K562 (cell line): ENCODE measurements around the gene UGT2A3. TPM values are rescaled to one million over a fixed set of nuclear protein-coding genes. Genes with fewer than 3 reads are reported as not detected.

Experiments used
- ADNP ChIP-seq: fragments of 200-800 bp; sonication (Bioruptor generic); IDR thresholded peaks from 2 replicates; pipeline ENCODE4 v1.6.1; 2016; ENCODE audit warnings: missing genetic modification characterization, missing compliant biosample characterization
- CBFB ChIP-seq: sonication (generic); formaldehyde crosslinking; IDR thresholded peaks from 2 replicates; pipeline ENCODE4 v1.4.0; 2020; ENCODE audit warnings: mild to moderate bottlenecking, missing genetic modification reagents
- DEAF1 ChIP-seq: fragments of 450-650 bp; formaldehyde crosslinking; IDR thresholded peaks from 2 replicates; pipeline ENCODE4 v1.4.0; 2020; ENCODE audit warnings: mild to moderate bottlenecking, moderate library complexity
- E2F3 ChIP-seq: fragments of 250-450 bp; sonication (Bioruptor Pico); IDR thresholded peaks from 2 replicates; pipeline ENCODE4 v1.4.0; 2020; ENCODE audit warnings: mild to moderate bottlenecking
- FOXK1 ChIP-seq: sonication (generic); formaldehyde crosslinking; IDR thresholded peaks from 2 replicates; pipeline ENCODE4 v1.8.0; 2022; ENCODE audit warnings: missing genetic modification reagents, mild to moderate bottlenecking, borderline replicate concordance
- GTF3C2 ChIP-seq: IDR thresholded peaks from 3 replicates; pipeline ENCODE4 v1.6.1; 2011; ENCODE audit warnings: borderline replicate concordance, mild to moderate bottlenecking, moderate library complexity; ENCODE audit not compliant: insufficient read length; ENCODE audit errors: extremely low read depth
- HES1 ChIP-seq: fragments of 450-650 bp; IDR thresholded peaks from 2 replicates; pipeline ENCODE4 v1.6.1; 2016; ENCODE audit warnings: low read depth, mild to moderate bottlenecking, moderate library complexity
- KAT2B ChIP-seq: IDR thresholded peaks from one replicate; pipeline ENCODE4 v1.6.1; 2012; ENCODE audit warnings: low read depth, mild to moderate bottlenecking, control low read depth, inconsistent platforms, low read length, moderate library complexity
- NFRKB ChIP-seq: fragments of 450-650 bp; IDR thresholded peaks from 2 replicates; pipeline ENCODE4 v1.6.1; 2016; ENCODE audit warnings: low read depth
- PCBP2 ChIP-seq: fragments of 200-400 bp; formaldehyde crosslinking; IDR thresholded peaks from 2 replicates; pipeline ENCODE4 v1.6.1; 2018; ENCODE audit warnings: low read length, low read depth, mild to moderate bottlenecking, moderate library complexity; ENCODE audit not compliant: poor library complexity, severe bottlenecking
- PHTF2 ChIP-seq: fragments of 250-450 bp; sonication (Bioruptor Pico); IDR thresholded peaks from 2 replicates; pipeline ENCODE4 v1.5.0; 2021; ENCODE audit warnings: mild to moderate bottlenecking
- RBM17 ChIP-seq: fragments of 200-400 bp; formaldehyde crosslinking; IDR thresholded peaks from 2 replicates; pipeline ENCODE4 v1.6.1; 2017; ENCODE audit warnings: low read depth, mild to moderate bottlenecking, low read length, borderline replicate concordance
- SREBF1 ChIP-seq: fragments of 150-350 bp; IDR thresholded peaks from 2 replicates; pipeline ENCODE4 v1.6.1; 2014; ENCODE audit warnings: antibody characterized with exemption, low read depth, low read length, borderline replicate concordance
- TCF3 ChIP-seq: sonication (generic); formaldehyde crosslinking; IDR thresholded peaks from 2 replicates; pipeline ENCODE4 v1.4.0; 2020; ENCODE audit warnings: mild to moderate bottlenecking, missing genetic modification reagents
- TEAD4 ChIP-seq, 2 experiments: sonication (generic) in 1 of 2; formaldehyde crosslinking in 1 of 2; IDR thresholded peaks; 2 replicates each; pipeline versions ENCODE4 v1.6.1 to v1.8.0; 2012 to 2022; ENCODE audit warnings: borderline replicate concordance in 1 of 2, inconsistent platforms in 1 of 2, low read length in 1 of 2, mild to moderate bottlenecking in 1 of 2, missing genetic modification reagents in 1 of 2
- TFAP4 ChIP-seq: sonication (generic); formaldehyde crosslinking; IDR thresholded peaks from 2 replicates; pipeline ENCODE4 v1.8.0; 2022; ENCODE audit warnings: missing genetic modification reagents, mild to moderate bottlenecking, moderate library complexity, borderline replicate concordance
- ZBTB12 ChIP-seq: fragments of 250-450 bp; sonication (Bioruptor Pico); IDR thresholded peaks from 2 replicates; pipeline ENCODE4 v1.4.0; 2020
- ZKSCAN1 ChIP-seq: fragments of 150-350 bp; IDR thresholded peaks from 2 replicates; pipeline ENCODE4 v1.6.1; 2016; ENCODE audit warnings: low read depth, low read length
- ZNF239 ChIP-seq: fragments of 250-450 bp; sonication (Bioruptor Pico); IDR thresholded peaks from 2 replicates; pipeline ENCODE4 v1.4.0; 2020; ENCODE audit warnings: mild to moderate bottlenecking
- ZNF354B ChIP-seq: fragments of 250-450 bp; sonication (Bioruptor Pico); IDR thresholded peaks from 2 replicates; pipeline ENCODE4 v1.4.0; 2020
- ZNF41 ChIP-seq: fragments of 250-450 bp; sonication (Bioruptor Pico); conservative IDR thresholded peaks from 2 replicates; pipeline ENCODE4 v1.4.0; 2020; ENCODE audit warnings: mild to moderate bottlenecking
- ZNF695 ChIP-seq: fragments of 450-650 bp; formaldehyde crosslinking; IDR thresholded peaks from 2 replicates; pipeline ENCODE4 v1.4.0; 2020; ENCODE audit warnings: mild to moderate bottlenecking, moderate library complexity
- ZNF830 ChIP-seq: fragments of 250-450 bp; sonication (Bioruptor Pico); IDR thresholded peaks from 2 replicates; pipeline ENCODE4 v1.5.0; 2021; ENCODE audit warnings: mild to moderate bottlenecking
- polyA plus RNA-seq, 8 experiments: library from polyadenylated mRNA; depleted of rRNA in 4 of 8; stranded (reverse) in 5 of 8; unstranded in 3 of 8; fragments of >200 nt; fragmentation: Nextera tagmentation in 2 of 8; fragmentation: Illumina TruSeq in 1 of 8; extraction: Ambion mirVana in 2 of 8; extraction: Trizol in 1 of 8; gene quantifications; 2 replicates each; pipeline versions ENCODE4 v1.2.1 to v1.2.3, GENCODE V29; 2011 to 2014; ENCODE audit warnings: inconsistent platforms in 1 of 8, missing spikeins in 1 of 8
- total RNA-seq, 7 experiments: library from RNA; depleted of rRNA in 6 of 7; stranded (reverse); fragments of >200 nt in 6 of 7; fragmentation: Illumina TruSeq in 2 of 7; extraction: Trizol in 2 of 7; gene quantifications; 2 replicates each; pipeline versions ENCODE4 v1.2.1 to v1.2.3, GENCODE V29; 2011 to 2021; ENCODE audit warnings: low replicate concordance in 1 of 7

The UGT2A3 gene
- total and polyA plus RNA-seq, 9 of the 15 experiments (the other 6 are each of a cell fraction or from before 2014, with no cell fraction given): not detected

- TF ChIP-seq GTF3C2 (no peak), ZNF354B (CRISPR knock-in tag) (no peak), KAT2B (no peak), ZNF830 (CRISPR knock-in tag) (no peak), DEAF1 (CRISPR knock-in tag) (no peak), ZBTB12 (CRISPR knock-in tag) (no peak), FOXK1 (CRISPR knock-in tag) (no peak), TCF3 (CRISPR knock-in tag) (peak; percentile 32; the same call in 1 of the 2 replicates), CBFB (CRISPR knock-in tag) (no peak), SREBF1 (no peak), PCBP2 (no peak), ZKSCAN1 (no peak), PHTF2 (CRISPR knock-in tag) (no peak), RBM17 (no peak), ZNF41 (no peak), HES1 (no peak), NFRKB (no peak), ADNP (tag) (no peak), ZNF695 (no peak), TEAD4 (IDR thresholded peaks at IDR 0.05; ENCODE audit: low read length) (no peak), TEAD4 (CRISPR knock-in tag; IDR thresholded peaks at IDR 0.05; ENCODE audit: borderline replicate concordance) (no peak), ZNF239 (CRISPR knock-in tag) (peak; percentile 69), E2F3 (CRISPR knock-in tag) (no peak), TFAP4 (CRISPR knock-in tag) (no peak)
Observed at GRCh38 chr4:68907245-68907644, 44.4 kb downstream of the UGT2A3 start (continued).
